ENCODE measurements around the gene CDH1. TPM values are rescaled to one million over a fixed set of nuclear protein-coding genes. Genes with fewer than 3 reads are reported as not detected.
A peak's percentile ranks its signal among the peaks of the same experiment; 100 is the strongest.
"Not testable (repeated sequence)": the region's sequence is repeated elsewhere in the genome, so short reads cannot be mapped to it uniquely, and the experiment has no call there.

The CDH1 gene
- total RNA-seq, 3 donors from 2014 or later (not counting 1 experiment from before 2014, with no cell fraction given) = 0.50 TPM; not detected in 2

GRCh38 chr16:68833251-68833650, 96.2 kb downstream of the CDH1 start:
- no peaks in the 10 kb centered on the region for H3K4me1 ChIP-seq (ENCODE audit: control insufficient read depth, insufficient read depth, low read length)
- no peaks in the 10 kb centered on the region for H3K9me3 Mint-ChIP-seq
- H3K4me3 Mint-ChIP-seq = no peak overlapping the region
- DNase-seq (no peak), ATAC-seq (no peak)
- peaks cover 6 to 22% of the 10 kb centered on the region in 2 donors for H3K27me3 Mint-ChIP-seq (ENCODE audit: low read depth in 2 of 2)
- H3K36me3 Mint-ChIP-seq = no peaks in the 10 kb centered on the region
- intact Hi-C loops (cut with micrococcal nuclease) = no loop called here
- no peaks in the 10 kb centered on the region for H3K36me3 ChIP-seq (ENCODE audit: control insufficient read depth, insufficient read depth, low read length)
- 94% methylated on average over 13 of the region's 14 CpGs for WGBS (ENCODE audit: insufficient coverage)
- no peaks in the 10 kb centered on the region for H3K27me3 ChIP-seq (ENCODE audit: control insufficient read depth, insufficient read depth, low read length)
- H3K4me3 ChIP-seq (ENCODE audit: low read length) = no peak overlapping the region
- H3K27ac Mint-ChIP-seq = no peak overlapping the region
- H3K4me1 Mint-ChIP-seq = no peaks in the 10 kb centered on the region
- H3K9me3 ChIP-seq (ENCODE audit: control insufficient read depth, insufficient read depth, low read length) = no peaks in the 10 kb centered on the region
- no peak overlapping the region for H3K27ac ChIP-seq (ENCODE audit: low read length)
- TF ChIP-seq CTCF (IDR thresholded peaks at IDR 0.05) = no peak

GRCh38 chr16:68834550-68834949, 97.5 kb downstream of the CDH1 start:
- ATAC-seq (no peak), DNase-seq (no peak)
- no peaks in the 10 kb centered on the region for H3K36me3 ChIP-seq (ENCODE audit: control insufficient read depth, insufficient read depth, low read length)
- WGBS (ENCODE audit: insufficient coverage) = 100% methylated on average over 1 of the region's 1 CpG
- Mint-ChIP-seq H3K36me3 (no peaks in the 10 kb centered on the region), H3K9me3 (no peaks in the 10 kb centered on the region), H3K27me3 (ENCODE audit: low read depth in 2 of 2) (peaks cover 6 to 15% of the 10 kb centered on the region in 2 donors), H3K27ac (no peak overlapping the region), H3K4me1 (no peaks in the 10 kb centered on the region), H3K4me3 (no peak overlapping the region)
- no peak overlapping the region for H3K4me3 ChIP-seq (ENCODE audit: low read length)
- no peaks in the 10 kb centered on the region for H3K9me3 ChIP-seq (ENCODE audit: control insufficient read depth, insufficient read depth, low read length)
- H3K27me3 ChIP-seq (ENCODE audit: control insufficient read depth, insufficient read depth, low read length) = no peaks in the 10 kb centered on the region
- intact Hi-C loops (cut with micrococcal nuclease) = no loop called here
- TF ChIP-seq CTCF (IDR thresholded peaks at IDR 0.05) = no peak
- H3K4me1 ChIP-seq (ENCODE audit: control insufficient read depth, insufficient read depth, low read length) = no peaks in the 10 kb centered on the region
- no peak overlapping the region for H3K27ac ChIP-seq (ENCODE audit: low read length)

GRCh38 chr16:68835970-68836369, 98.9 kb downstream of the CDH1 start:
- H3K27me3 ChIP-seq (ENCODE audit: control insufficient read depth, insufficient read depth, low read length) = no peaks in the 10 kb centered on the region
- H3K4me1 ChIP-seq (ENCODE audit: control insufficient read depth, insufficient read depth, low read length) = no peaks in the 10 kb centered on the region
- ATAC-seq = no peak
- Mint-ChIP-seq H3K27me3 (ENCODE audit: low read depth in 2 of 2) (peaks cover 2 to 15% of the 10 kb centered on the region in 2 donors), H3K4me3 (no peak overlapping the region), H3K4me1 (no peaks in the 10 kb centered on the region), H3K27ac (no peak overlapping the region), H3K9me3 (no peaks in the 10 kb centered on the region), H3K36me3 (no peaks in the 10 kb centered on the region)
- H3K27ac ChIP-seq (ENCODE audit: low read length) = no peak overlapping the region
- no peak overlapping the region for H3K4me3 ChIP-seq (ENCODE audit: low read length)
- H3K36me3 ChIP-seq (ENCODE audit: control insufficient read depth, insufficient read depth, low read length) = no peaks in the 10 kb centered on the region
- TF ChIP-seq CTCF (IDR thresholded peaks at IDR 0.05) = no peak
- 89% methylated on average over 4 of the region's 5 CpGs for WGBS (ENCODE audit: insufficient coverage)
- H3K9me3 ChIP-seq (ENCODE audit: control insufficient read depth, insufficient read depth, low read length) = no peaks in the 10 kb centered on the region
- DNase-seq = no peak
- intact Hi-C loops (cut with micrococcal nuclease) = no loop called here

GRCh38 chr16:68839831-68840230, 102.7 kb downstream of the CDH1 start:
- Mint-ChIP-seq H3K4me3 (no peak overlapping the region), H3K4me1 (peaks cover 12 to 13% of the 10 kb centered on the region in 2 donors), H3K27me3 (ENCODE audit: low read depth in 2 of 2) (peaks cover 2 to 6% of the 10 kb centered on the region in 2 donors), H3K27ac (no peak overlapping the region), H3K36me3 (no peaks in the 10 kb centered on the region), H3K9me3 (no peaks in the 10 kb centered on the region)
- peaks cover 12% of the 10 kb centered on the region for H3K4me1 ChIP-seq (ENCODE audit: control insufficient read depth, insufficient read depth, low read length)
- ATAC-seq (no peak), DNase-seq (no peak)
- WGBS (ENCODE audit: insufficient coverage) = 100% methylated on average over 3 of the region's 4 CpGs
- no peaks in the 10 kb centered on the region for H3K36me3 ChIP-seq (ENCODE audit: control insufficient read depth, insufficient read depth, low read length)
- intact Hi-C loops (cut with micrococcal nuclease) = no loop called here
- no peak overlapping the region for H3K27ac ChIP-seq (ENCODE audit: low read length)
- no peak for TF ChIP-seq CTCF (IDR thresholded peaks at IDR 0.05)
- no peaks in the 10 kb centered on the region for H3K27me3 ChIP-seq (ENCODE audit: control insufficient read depth, insufficient read depth, low read length)
- no peak overlapping the region for H3K4me3 ChIP-seq (ENCODE audit: low read length)
- H3K9me3 ChIP-seq (ENCODE audit: control insufficient read depth, insufficient read depth, low read length) = no peaks in the 10 kb centered on the region

GRCh38 chr16:68842964-68843481, 105.9 kb downstream of the CDH1 start:
- H3K36me3 ChIP-seq (ENCODE audit: control insufficient read depth, insufficient read depth, low read length); H3K27me3 Mint-ChIP-seq (ENCODE audit: low read depth in 2 of 2); H3K27me3 ChIP-seq (ENCODE audit: control insufficient read depth, insufficient read depth, low read length); H3K9me3 ChIP-seq (ENCODE audit: control insufficient read depth, insufficient read depth, low read length); H3K27ac ChIP-seq (ENCODE audit: low read length); H3K9me3 Mint-ChIP-seq; H3K36me3 Mint-ChIP-seq; DNase-seq: not testable (repeated sequence)
- H3K27ac Mint-ChIP-seq = peak overlapping the region; percentile 69 to 88
- intact Hi-C loops (cut with micrococcal nuclease) = loop anchor here (2.0 kb wide), 1 partner anchor 314 kb away; no protein-coding TSS in a partner anchor
- H3K4me1 Mint-ChIP-seq = peaks cover 25 to 26% of the 10 kb centered on the region in 2 donors
- peak overlapping the region; percentile 99 for H3K4me3 Mint-ChIP-seq
- Histone ChIP-seq H3K4me3 (ENCODE audit: low read length) (peak overlapping the region; percentile 89), H3K4me1 (ENCODE audit: control insufficient read depth, insufficient read depth, low read length) (peaks cover 21% of the 10 kb centered on the region)
- WGBS (ENCODE audit: insufficient coverage) = 64% methylated on average over 23 of the region's 23 CpGs
- peak in 1 of 3 donors; percentile 4 for ATAC-seq
